Middle frontal gyrus (tissue), 1 donor: Measurements from ENCODE around the gene FAM78B.

Experiments used
- DNase-seq: peaks from one replicate; pipeline ENCODE4 v3.0.0-alpha.2; 2015; ENCODE audit warnings: low spot score; ENCODE audit errors: extremely low spot score

The FAM78B gene

GRCh38 chr1:166120281-166120680 lies 46.5 kb downstream of the FAM78B start:
- no peak for DNase-seq

GRCh38 chr1:166119471-166119965 lies 47.3 kb downstream of the FAM78B start:
- no peak for DNase-seq

- DNase-seq, result no peak
These were observed 49.0 kb downstream of the FAM78B start for GRCh38 chr1:166117776-166118175.

- no peak for DNase-seq
These were observed 50.8 kb downstream of the FAM78B start for GRCh38 chr1:166116026-166116425.

- peak; percentile 20 for DNase-seq
These were observed 52.4 kb downstream of the FAM78B start for GRCh38 chr1:166114419-166114818.

GRCh38 chr1:166113630-166114029 lies 53.2 kb downstream of the FAM78B start:
- DNase-seq, result no peak

GRCh38 chr1:166113031-166113430 lies 53.8 kb downstream of the FAM78B start:
- no peak for DNase-seq

- DNase-seq, result no peak
These were observed 54.4 kb downstream of the FAM78B start for GRCh38 chr1:166112425-166112824.

- DNase-seq, result no peak
These were observed 55.4 kb downstream of the FAM78B start for GRCh38 chr1:166111430-166111829.

GRCh38 chr1:166090244-166090643 lies 76.6 kb downstream of the FAM78B start:
- no peak for DNase-seq

- no peak for DNase-seq
These were observed 77.0 kb downstream of the FAM78B start for GRCh38 chr1:166089804-166090203.

- DNase-seq, result no peak
These were observed 78.2 kb downstream of the FAM78B start for GRCh38 chr1:166088572-166088955.

GRCh38 chr1:166087734-166088571 lies 78.8 kb downstream of the FAM78B start:
- DNase-seq, result no peak

GRCh38 chr1:166086113-166086883 lies 80.5 kb downstream of the FAM78B start:
- DNase-seq, result no peak

- DNase-seq, result no peak
These were observed 82.2 kb downstream of the FAM78B start for GRCh38 chr1:166084613-166085012.

GRCh38 chr1:166083887-166084286 lies 82.9 kb downstream of the FAM78B start:
- no peak for DNase-seq

GRCh38 chr1:166082601-166083000 lies 84.2 kb downstream of the FAM78B start:
- no peak for DNase-seq

- no peak for DNase-seq
These were observed 85.6 kb downstream of the FAM78B start for GRCh38 chr1:166080967-166081870.

- no peak for DNase-seq
These were observed 86.4 kb downstream of the FAM78B start for GRCh38 chr1:166080277-166080966.

- DNase-seq, result no peak
These were observed 87.5 kb downstream of the FAM78B start for GRCh38 chr1:166079276-166079675.

GRCh38 chr1:166073489-166073888 lies 93.3 kb downstream of the FAM78B start:
- DNase-seq, result no peak
